Measurements from ENCODE around the gene U2SURP. TPM values are rescaled to one million over a fixed set of nuclear protein-coding genes. Genes with fewer than 3 reads are reported as not detected.

Gene U2SURP
- total RNA-seq, 6 experiments from 2014 or later = 19.1 to 34.5 (median 26.9) TPM

DNA sequence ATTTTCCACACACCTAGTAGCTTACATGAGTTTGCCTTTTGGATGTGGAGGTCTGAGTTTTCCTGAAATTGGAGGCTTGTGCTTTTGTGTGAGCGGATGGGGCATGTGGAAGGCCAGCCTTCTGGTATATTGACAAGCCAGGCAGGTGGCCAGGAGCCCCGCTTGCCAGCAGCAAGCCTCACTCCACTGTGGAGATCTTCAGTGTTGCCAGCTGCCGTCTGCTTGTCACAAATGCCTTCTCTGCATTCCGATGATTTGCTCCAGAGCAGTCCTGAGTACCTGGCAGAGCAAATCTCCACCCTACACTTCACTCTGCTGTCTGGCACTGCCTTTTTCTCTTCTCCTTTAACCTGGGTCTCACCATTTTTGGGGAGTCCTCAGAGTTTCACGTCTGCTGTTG, 89.1 kb downstream of the U2SURP start:
- peak; percentile 59 to 72 (median 64) for ATAC-seq
- 24% methylated on average over 5 of the region's 5 CpGs for WGBS (ENCODE audit: insufficient coverage, low coverage, low lambda C conversion rate, missing lambda C conversion rate)
- Histone ChIP-seq H3K36me3 (no peaks in the 10 kb centered on the region), H3K4me1 (no peaks in the 10 kb centered on the region), H3K9me3 (no peaks in the 10 kb centered on the region), H3K4me3 (no peak overlapping the region), H3K27me3 (no peaks in the 10 kb centered on the region), H3K27ac (no peak overlapping the region)
- intact Hi-C loops (cut with DNase I) = no loop called here
- DNase-seq = peak in 2 of 3 donors; percentile 34 to 53
- TF ChIP-seq POLR2A (IDR thresholded peaks at IDR 0.05) = no peak
- TF ChIP-seq, protein P1, sequence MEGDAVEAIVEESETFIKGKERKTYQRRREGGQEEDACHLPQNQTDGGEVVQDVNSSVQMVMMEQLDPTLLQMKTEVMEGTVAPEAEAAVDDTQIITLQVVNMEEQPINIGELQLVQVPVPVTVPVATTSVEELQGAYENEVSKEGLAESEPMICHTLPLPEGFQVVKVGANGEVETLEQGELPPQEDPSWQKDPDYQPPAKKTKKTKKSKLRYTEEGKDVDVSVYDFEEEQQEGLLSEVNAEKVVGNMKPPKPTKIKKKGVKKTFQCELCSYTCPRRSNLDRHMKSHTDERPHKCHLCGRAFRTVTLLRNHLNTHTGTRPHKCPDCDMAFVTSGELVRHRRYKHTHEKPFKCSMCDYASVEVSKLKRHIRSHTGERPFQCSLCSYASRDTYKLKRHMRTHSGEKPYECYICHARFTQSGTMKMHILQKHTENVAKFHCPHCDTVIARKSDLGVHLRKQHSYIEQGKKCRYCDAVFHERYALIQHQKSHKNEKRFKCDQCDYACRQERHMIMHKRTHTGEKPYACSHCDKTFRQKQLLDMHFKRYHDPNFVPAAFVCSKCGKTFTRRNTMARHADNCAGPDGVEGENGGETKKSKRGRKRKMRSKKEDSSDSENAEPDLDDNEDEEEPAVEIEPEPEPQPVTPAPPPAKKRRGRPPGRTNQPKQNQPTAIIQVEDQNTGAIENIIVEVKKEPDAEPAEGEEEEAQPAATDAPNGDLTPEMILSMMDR (IDR thresholded peaks at IDR 0.05) = no peak

DNA sequence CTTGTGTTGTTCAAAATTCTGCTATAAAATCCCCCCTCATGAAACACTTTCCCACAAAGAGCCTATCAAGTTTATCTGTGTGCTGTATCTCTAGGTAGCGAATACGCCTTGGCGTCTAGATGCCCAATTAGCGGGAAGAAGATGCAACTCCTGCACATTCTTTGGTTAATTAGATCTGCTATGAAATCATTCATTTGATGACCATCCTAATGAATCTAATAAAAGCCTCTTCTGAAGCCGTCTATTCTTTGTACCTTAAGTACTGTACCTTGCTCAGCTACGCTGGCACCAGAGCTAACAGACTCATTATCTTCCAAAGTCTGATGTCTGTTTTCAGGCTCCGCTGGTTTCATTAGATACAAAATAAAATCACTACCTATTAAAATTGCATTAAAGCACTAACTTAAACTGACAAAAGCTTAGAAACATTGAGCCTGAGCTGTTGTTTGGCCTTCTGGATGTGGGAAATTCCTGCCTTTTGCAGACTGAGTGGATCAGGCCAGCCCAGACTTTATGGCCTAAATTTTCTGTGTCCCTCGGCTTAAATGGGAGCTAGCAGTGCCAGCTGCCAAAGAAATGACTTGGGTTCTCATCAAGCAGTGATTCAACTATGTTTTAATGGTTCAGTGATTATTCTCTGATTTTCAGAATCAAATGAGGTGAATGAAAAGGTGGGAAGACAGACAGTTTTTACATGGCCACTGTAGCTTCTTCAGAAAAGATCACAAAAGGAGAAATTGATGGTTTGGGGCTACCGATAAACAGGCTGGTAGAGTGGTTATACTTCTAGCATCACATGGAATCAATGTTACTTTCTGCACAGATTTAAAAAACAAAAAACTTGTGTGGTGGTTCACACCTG, 89.8 kb downstream of the U2SURP start:
- intact Hi-C loops (cut with DNase I) = no loop called here
- Histone ChIP-seq H3K36me3 (no peaks in the 10 kb centered on the region), H3K4me3 (no peak overlapping the region), H3K4me1 (no peaks in the 10 kb centered on the region), H3K27me3 (no peaks in the 10 kb centered on the region), H3K9me3 (no peaks in the 10 kb centered on the region), H3K27ac (no peak overlapping the region)
- DNase-seq = no peak
- 86% methylated on average over 9 of the region's 9 CpGs for WGBS (ENCODE audit: insufficient coverage, low coverage, low lambda C conversion rate, missing lambda C conversion rate)
- no peak for TF ChIP-seq POLR2A (IDR thresholded peaks at IDR 0.05)
- TF ChIP-seq, protein P1 (IDR thresholded peaks at IDR 0.05) = no peak
- no peak for ATAC-seq

DNA sequence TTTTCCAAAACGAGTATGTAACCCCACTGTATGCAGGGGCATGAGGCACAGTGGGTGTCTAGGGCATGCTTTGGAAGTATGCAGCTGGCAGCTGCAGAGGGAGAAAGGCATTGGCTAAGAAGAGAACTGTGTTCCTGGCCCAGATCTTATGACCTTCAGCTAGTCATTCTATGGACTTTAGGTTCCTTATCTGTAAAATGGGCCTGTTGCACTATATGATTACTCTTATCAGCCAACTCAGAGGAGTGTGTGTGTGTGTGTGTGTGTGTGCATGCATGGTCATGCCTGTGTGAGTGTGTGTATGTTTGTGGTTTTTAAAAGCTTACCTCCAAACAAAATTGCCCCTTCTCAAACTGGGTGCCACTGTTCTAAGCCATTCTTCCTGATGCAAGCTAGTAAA, 90.8 kb downstream of the U2SURP start:
- WGBS (ENCODE audit: insufficient coverage, low coverage, low lambda C conversion rate, missing lambda C conversion rate) = 56% methylated on average over 1 of the region's 1 CpG
- no peak for DNase-seq
- Histone ChIP-seq H3K27me3 (no peaks in the 10 kb centered on the region), H3K4me1 (no peaks in the 10 kb centered on the region), H3K9me3 (no peaks in the 10 kb centered on the region), H3K4me3 (no peak overlapping the region), H3K27ac (no peak overlapping the region), H3K36me3 (no peaks in the 10 kb centered on the region)
- ATAC-seq = no peak
- TF ChIP-seq, protein P1 (IDR thresholded peaks at IDR 0.05) = no peak
- no peak for TF ChIP-seq POLR2A (IDR thresholded peaks at IDR 0.05)
- intact Hi-C loops (cut with DNase I) = no loop called here

DNA sequence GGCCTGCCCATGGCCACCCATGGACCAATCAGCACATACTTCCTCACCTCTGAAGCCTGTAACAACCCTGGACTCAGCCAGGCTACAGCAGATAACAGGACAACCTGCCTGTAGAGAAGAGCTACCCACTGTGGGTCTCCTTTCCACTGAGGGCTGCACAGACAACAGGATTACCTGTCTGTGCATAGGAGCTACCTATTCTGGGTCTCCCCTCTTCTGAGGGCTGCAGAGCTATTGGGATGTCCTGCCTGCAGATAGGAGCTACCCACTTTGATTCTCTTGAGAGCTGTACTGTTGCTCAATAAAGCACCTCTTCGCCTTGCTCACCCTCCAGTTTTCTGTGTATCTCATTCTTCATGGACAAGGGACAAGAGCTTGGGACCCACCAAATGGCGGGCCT, 94.4 kb downstream of the U2SURP start:
- TF ChIP-seq, protein P1 (IDR thresholded peaks at IDR 0.05) = no peak
- no peak for TF ChIP-seq POLR2A (IDR thresholded peaks at IDR 0.05)
- H3K9me3 ChIP-seq = no peaks in the 10 kb centered on the region
- no peaks in the 10 kb centered on the region for H3K27me3 ChIP-seq
- no peak overlapping the region for H3K4me3 ChIP-seq
- ATAC-seq (no peak), DNase-seq (no peak)
- H3K4me1 ChIP-seq = no peaks in the 10 kb centered on the region
- intact Hi-C loops (cut with DNase I) = no loop called here
- no peaks in the 10 kb centered on the region for H3K36me3 ChIP-seq
- H3K27ac ChIP-seq = no peak overlapping the region
- 80% methylated on average over 1 of the region's 2 CpGs for WGBS (ENCODE audit: insufficient coverage, low coverage, low lambda C conversion rate, missing lambda C conversion rate)

All from right lobe of liver (tissue), 6 donors.